Activated T-helper 1 cell treated with anti-CD3 and anti-CD28 coated beads, Interleukin-12 subunit alpha, Interleukin-12 subunit beta, Interleukin-2, Interleukin-4 antibody, amounts not matched to agents 30 ng/mL and 10 ng/mL and 1 ng/mL, durations not matched to agents 14 hours and 24 hours and 36 hours (primary cell): ENCODE data around the gene EEF2K. TPM values are rescaled to one million over a fixed set of nuclear protein-coding genes. Genes with fewer than 3 reads are reported as not detected.
"Not testable (repeated sequence)": the region's sequence is repeated elsewhere in the genome, so short reads cannot be mapped to it uniquely, and the experiment has no call there.

Experiments
- DNase-seq: peaks from one replicate; pipeline ENCODE4 v3.0.0; 2021; ENCODE audit warnings: low spot score
- H3K27ac Mint-ChIP-seq: one replicate; pipeline ENCODE4 v1.8.0; 2021; ENCODE audit warnings: mild to moderate bottlenecking, mixed read lengths
- H3K27me3 Mint-ChIP-seq: one replicate; pipeline ENCODE4 v1.8.0; 2022; ENCODE audit warnings: mild to moderate bottlenecking, moderate library complexity, mixed read lengths; ENCODE audit not compliant: insufficient read depth
- H3K36me3 Mint-ChIP-seq: one replicate; pipeline ENCODE4 v1.8.0; 2021; ENCODE audit warnings: low read depth, mixed read lengths
- H3K4me1 Mint-ChIP-seq: one replicate; pipeline ENCODE4 v1.8.0; 2021; ENCODE audit warnings: low read depth, mixed read lengths
- H3K4me3 Mint-ChIP-seq: one replicate; pipeline ENCODE4 v1.8.0; 2021; ENCODE audit warnings: mild to moderate bottlenecking, moderate library complexity, mixed read lengths
- H3K9me3 Mint-ChIP-seq: one replicate; pipeline ENCODE4 v1.8.0; 2021; ENCODE audit warnings: mixed read lengths
- intact Hi-C: fragments of 100-400 bp; cut with micrococcal nuclease; formaldehyde crosslinking; loops from one replicate; pipeline ENCODE4 v1.15.1; 2024
- total RNA-seq: library from RNA; stranded (reverse); gene quantifications from 2 replicates; pipeline ENCODE4 v1.2.3, GENCODE V29; 2022

The EEF2K gene
- total RNA-seq, 1 donor from 2014 or later, result 28.3 TPM

DNA sequence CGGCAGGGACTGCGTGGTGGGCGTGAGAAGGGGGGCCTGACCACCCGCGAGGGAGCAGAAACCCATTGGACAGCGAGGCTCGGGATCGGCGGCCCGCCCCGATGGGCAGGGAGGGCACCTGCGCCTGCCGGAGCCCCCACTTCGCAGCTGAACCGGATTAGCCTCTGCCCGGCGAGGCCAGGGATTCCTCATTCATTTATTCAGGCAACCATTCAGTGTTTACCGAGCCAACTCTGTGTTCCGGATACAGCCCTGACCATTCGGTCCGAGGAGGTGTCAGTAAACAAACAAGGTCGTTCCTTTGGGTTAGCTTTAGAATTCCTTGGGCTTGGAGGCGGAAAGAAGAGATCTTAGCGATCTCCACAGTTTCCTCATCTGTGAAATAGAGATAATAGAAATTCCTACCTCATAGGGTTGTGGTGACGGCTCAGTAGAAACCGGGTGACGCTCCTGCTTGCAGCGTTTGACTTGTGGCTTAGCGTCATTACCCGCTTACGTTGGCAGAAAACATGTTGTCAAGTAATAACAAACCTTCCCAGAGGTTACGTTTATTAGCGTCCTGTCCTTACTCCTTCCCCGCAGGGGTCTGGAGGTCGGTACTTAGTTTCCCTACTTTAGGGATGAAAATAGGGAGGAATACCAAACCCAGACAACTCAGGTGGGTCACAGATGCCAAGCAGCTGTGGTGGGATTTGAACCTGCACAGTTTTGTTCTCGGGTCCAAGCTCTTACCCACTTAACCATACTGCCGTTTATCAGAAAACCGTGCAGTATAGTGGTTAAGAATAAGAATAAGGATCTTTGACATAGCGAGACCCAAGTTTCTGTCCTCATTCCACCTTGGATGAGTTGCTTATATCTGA is 92.0 kb downstream of the EEF2K start:
- H3K9me3 Mint-ChIP-seq, result no peaks in the 10 kb centered on the region
- peaks cover 8% of the 10 kb centered on the region for H3K36me3 Mint-ChIP-seq
- DNase-seq, result peak; percentile 73
- H3K4me3 Mint-ChIP-seq, result peak overlapping the region; percentile 94
- intact Hi-C loops, result loop anchor here (1.0 to 2.0 kb wide), 10 partner anchors 55 to 697 kb away; partner anchors contain the start of genes CDR2, EEF2K, PDZD9 and UQCRC2
- peak overlapping the region; percentile 90 for H3K27ac Mint-ChIP-seq
- peaks cover 46% of the 10 kb centered on the region for H3K4me1 Mint-ChIP-seq
- H3K27me3 Mint-ChIP-seq, result peaks cover 3% of the 10 kb centered on the region

DNA sequence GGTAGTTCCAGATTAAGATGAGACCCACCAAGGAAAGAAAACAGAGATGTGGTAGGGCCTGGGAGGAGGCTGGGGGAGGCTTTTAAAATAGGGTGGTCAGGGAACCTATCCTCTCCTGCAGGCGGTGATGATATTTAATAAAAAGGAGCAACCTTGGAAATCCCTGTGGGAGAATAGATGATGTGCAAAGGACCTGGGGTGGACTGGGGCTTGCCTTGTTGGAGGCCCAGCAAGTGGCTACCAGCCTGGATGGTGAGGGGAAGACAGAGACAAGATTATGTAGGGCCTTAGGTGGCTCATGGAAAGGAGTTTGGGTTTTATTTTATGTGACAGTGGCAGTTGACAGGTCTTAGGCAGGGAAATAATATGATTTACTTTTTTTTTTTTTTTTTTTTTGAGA is 93.0 kb downstream of the EEF2K start:
- Mint-ChIP-seq H3K4me1 (peaks cover 50% of the 10 kb centered on the region), H3K27me3 (peaks cover 3% of the 10 kb centered on the region), H3K27ac (peak overlapping the region; percentile 90), H3K9me3 (no peaks in the 10 kb centered on the region), H3K4me3 (peak overlapping the region; percentile 94), H3K36me3 (peaks cover 11% of the 10 kb centered on the region)
- DNase-seq, result no peak
- intact Hi-C loops, result no loop called here

DNA sequence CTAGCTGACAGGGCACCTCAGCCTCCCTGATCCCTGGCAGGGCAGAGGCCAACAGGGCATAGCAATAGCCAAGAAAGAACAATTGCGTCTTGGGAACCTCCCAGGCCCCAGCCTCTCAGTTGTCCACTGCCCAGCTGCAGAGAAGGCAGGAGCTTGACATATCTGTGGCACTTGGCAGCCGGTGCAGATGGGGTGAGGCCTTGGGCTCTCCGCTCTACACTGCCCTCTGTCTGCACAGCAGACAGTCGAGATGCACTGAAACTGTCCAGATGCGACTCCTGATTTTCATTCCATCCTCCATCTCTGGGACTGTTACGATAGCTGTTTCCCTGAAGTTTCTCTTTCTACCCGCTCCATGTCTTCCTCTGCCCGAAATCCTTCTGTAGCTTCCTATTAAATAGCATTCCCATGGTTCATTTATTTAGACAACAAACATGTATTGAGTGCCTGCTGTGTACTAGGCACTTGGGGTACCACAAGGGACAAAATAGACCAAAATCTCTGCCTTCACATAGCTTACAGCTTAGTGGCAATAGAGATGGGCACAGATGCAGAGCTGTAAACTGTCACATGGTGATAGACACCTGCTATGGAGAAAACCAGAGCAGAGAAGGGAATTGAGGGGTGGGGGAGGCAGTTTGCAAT is 94.5 kb downstream of the EEF2K start:
- peak; percentile 38 for DNase-seq
- Mint-ChIP-seq H3K4me3 (peak overlapping the region; percentile 12), H3K27ac (peak overlapping the region; percentile 37), H3K27me3 (peaks cover 3% of the 10 kb centered on the region), H3K9me3 (no peaks in the 10 kb centered on the region), H3K4me1 (peaks cover 50% of the 10 kb centered on the region), H3K36me3 (peaks cover 19% of the 10 kb centered on the region)
- intact Hi-C loops, result loop anchor here (2.0 kb wide), 1 partner anchor 20 kb away; no protein-coding TSS in a partner anchor

DNA sequence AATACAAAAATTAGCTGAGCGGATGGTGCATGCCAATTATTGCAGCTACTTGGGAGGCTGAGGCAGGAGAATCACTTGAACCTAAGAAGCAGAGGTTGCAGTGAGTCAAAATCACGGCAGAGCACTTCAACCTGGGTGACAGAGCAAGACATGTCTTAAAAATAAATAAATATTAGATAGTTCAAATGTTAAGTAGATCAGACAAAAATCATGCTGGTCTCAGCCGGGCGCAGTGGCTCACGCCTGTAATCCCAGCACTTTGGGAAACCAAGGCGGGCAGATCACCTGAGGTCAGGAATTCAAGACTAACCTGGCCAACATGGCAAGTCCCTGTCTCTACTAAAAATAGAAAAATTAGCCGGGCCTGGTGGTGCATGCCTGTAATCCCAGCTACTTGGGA is 95.3 kb downstream of the EEF2K start:
- H3K27me3 Mint-ChIP-seq, H3K27ac Mint-ChIP-seq, H3K9me3 Mint-ChIP-seq, DNase-seq, H3K4me3 Mint-ChIP-seq: not testable (repeated sequence)
- Mint-ChIP-seq H3K4me1 (peaks cover 44% of the 10 kb centered on the region), H3K36me3 (peaks cover 19% of the 10 kb centered on the region)
- intact Hi-C loops, result loop anchor here (2.0 kb wide), 1 partner anchor 19 kb away; no protein-coding TSS in a partner anchor

GRCh38 chr16:22302776-22303363 is 96.8 kb downstream of the EEF2K start:
- intact Hi-C loops, result no loop called here
- Mint-ChIP-seq H3K36me3 (peaks cover 19% of the 10 kb centered on the region), H3K27me3 (no peaks in the 10 kb centered on the region), H3K9me3 (no peaks in the 10 kb centered on the region), H3K4me1 (peaks cover 39% of the 10 kb centered on the region), H3K27ac (no peak overlapping the region), H3K4me3 (no peak overlapping the region)
- DNase-seq, result no peak

- intact Hi-C loops, result no loop called here
- H3K4me1 Mint-ChIP-seq, result peaks cover 27% of the 10 kb centered on the region
- no peaks in the 10 kb centered on the region for H3K9me3 Mint-ChIP-seq
- H3K27ac Mint-ChIP-seq, result no peak overlapping the region
- no peak overlapping the region for H3K4me3 Mint-ChIP-seq
- H3K27me3 Mint-ChIP-seq, result no peaks in the 10 kb centered on the region
- peaks cover 23% of the 10 kb centered on the region for H3K36me3 Mint-ChIP-seq
- DNase-seq, result no peak
Observed at GRCh38 chr16:22304411-22304810, 98.3 kb downstream of the EEF2K start.

GRCh38 chr16:22306788-22307187 is 100.7 kb downstream of the EEF2K start:
- no peaks in the 10 kb centered on the region for H3K9me3 Mint-ChIP-seq
- intact Hi-C loops, result no loop called here

GRCh38 chr16:22307838-22308237 is 101.8 kb downstream of the EEF2K start:
- Mint-ChIP-seq H3K36me3 (peaks cover 28% of the 10 kb centered on the region), H3K4me1 (peaks cover 4% of the 10 kb centered on the region), H3K27ac (no peak overlapping the region), H3K9me3 (no peaks in the 10 kb centered on the region), H3K27me3 (no peaks in the 10 kb centered on the region), H3K4me3 (no peak overlapping the region)
- DNase-seq, result no peak
- intact Hi-C loops, result no loop called here

More at GRCh38 chr16:22306788-22307187, 100.7 kb downstream of the EEF2K start:
- Mint-ChIP-seq H3K4me1 (peaks cover 9% of the 10 kb centered on the region), H3K27ac (no peak overlapping the region), H3K4me3 (no peak overlapping the region), H3K36me3 (peaks cover 27% of the 10 kb centered on the region), H3K27me3 (no peaks in the 10 kb centered on the region)
- DNase-seq, result no peak

DNA sequence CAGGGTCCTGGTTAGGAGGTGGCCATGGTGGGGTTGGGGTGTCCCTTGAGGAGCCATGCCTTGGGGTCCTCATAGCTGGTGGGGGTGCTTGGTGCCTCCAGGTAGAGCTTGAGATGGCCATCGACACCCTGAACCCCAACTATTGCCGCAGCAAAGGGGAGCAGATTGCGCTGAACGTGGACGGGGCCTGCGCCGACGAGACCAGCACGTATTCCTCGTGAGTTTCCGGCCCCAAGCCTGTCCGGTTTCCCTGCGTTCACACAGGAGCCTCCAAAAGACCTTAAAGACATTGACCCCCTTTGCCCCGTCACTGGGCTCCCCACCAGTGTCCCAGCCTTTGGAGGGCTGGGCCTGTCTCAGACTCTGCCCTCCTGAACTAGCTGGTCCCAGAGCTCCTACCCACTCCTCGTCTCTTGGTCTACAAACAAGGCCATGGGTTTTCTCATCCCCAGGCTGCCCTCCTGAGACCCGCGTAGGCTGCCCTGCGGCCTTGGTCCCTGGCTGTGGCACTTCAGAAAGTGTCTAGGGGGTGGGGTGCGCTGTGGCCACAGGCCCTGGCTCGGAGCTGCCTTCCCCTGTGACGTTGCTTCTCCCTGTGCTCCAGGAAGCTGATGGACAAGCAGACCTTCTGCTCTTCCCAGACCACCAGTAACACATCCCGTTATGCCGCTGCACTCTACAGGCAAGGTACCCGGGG is 102.9 kb downstream of the EEF2K start:
- Mint-ChIP-seq H3K27ac (no peak overlapping the region), H3K9me3 (no peaks in the 10 kb centered on the region), H3K4me3 (no peak overlapping the region), H3K36me3 (peaks cover 31% of the 10 kb centered on the region), H3K27me3 (no peaks in the 10 kb centered on the region), H3K4me1 (no peaks in the 10 kb centered on the region)
- intact Hi-C loops, result no loop called here
- no peak for DNase-seq

DNA sequence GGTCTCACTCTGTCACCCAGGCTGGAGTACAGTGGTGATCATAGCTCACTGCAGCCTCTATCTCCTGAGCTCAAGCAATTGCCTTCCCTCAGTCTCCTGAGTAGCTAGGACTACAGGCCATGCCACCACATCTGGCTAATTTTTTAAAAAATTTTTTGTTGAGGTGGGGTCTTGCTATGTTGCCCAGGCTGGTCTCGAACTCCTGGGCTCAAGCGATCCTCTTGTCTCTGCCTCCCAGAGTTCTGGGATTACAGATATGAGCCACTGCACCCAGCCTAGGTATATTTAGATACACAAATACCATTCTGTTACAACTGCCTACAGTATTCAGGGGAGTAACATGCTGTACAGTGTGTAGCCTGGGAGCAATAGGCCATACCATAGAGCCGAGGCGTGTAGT is 105.4 kb downstream of the EEF2K start:
- intact Hi-C loops, result no loop called here
- Mint-ChIP-seq H3K9me3 (no peaks in the 10 kb centered on the region), H3K4me1 (no peaks in the 10 kb centered on the region), H3K27me3 (no peaks in the 10 kb centered on the region), H3K27ac (no peak overlapping the region), H3K4me3 (no peak overlapping the region), H3K36me3 (peaks cover 38% of the 10 kb centered on the region)
- DNase-seq, result no peak

GRCh38 chr16:22312897-22313781 is 107.1 kb downstream of the EEF2K start:
- Mint-ChIP-seq H3K4me1 (no peaks in the 10 kb centered on the region), H3K4me3 (no peak overlapping the region), H3K27ac (no peak overlapping the region), H3K9me3 (no peaks in the 10 kb centered on the region), H3K27me3 (no peaks in the 10 kb centered on the region), H3K36me3 (peaks cover 36% of the 10 kb centered on the region)
- DNase-seq, result no peak
- intact Hi-C loops, result no loop called here
